Esophagus (tissue), 2 donors: ENCODE measurements around the gene KLF11. TPM values are rescaled to one million over a fixed set of nuclear protein-coding genes. Genes with fewer than 3 reads are reported as not detected.
A peak's percentile ranks its signal among the peaks of the same experiment; 100 is the strongest.

Experiments
- H3K27ac ChIP-seq, 2 donors: one replicate each; pipeline ENCODE4 v1.5.1; 2013; ENCODE audit warnings: low read depth in 2 of 2, mild to moderate bottlenecking in 2 of 2, inconsistent platforms in 1 of 2, low read length in 1 of 2, moderate library complexity in 1 of 2
- H3K27me3 ChIP-seq, 2 donors: one replicate each; pipeline ENCODE4 v1.6.1; 2013; ENCODE audit warnings: low read length in 2 of 2, control low read depth in 1 of 2, mild to moderate bottlenecking in 1 of 2; ENCODE audit not compliant: insufficient read depth in 2 of 2, control insufficient read depth in 1 of 2
- H3K36me3 ChIP-seq, 2 donors: one replicate each; pipeline ENCODE4 v1.6.1; 2013; ENCODE audit warnings: low read length in 1 of 2; ENCODE audit not compliant: control insufficient read depth in 2 of 2, insufficient read depth in 2 of 2
- H3K4me1 ChIP-seq, 2 donors: one replicate each; pipeline ENCODE4 v1.6.1; 2013; ENCODE audit warnings: low read length in 1 of 2; ENCODE audit not compliant: control insufficient read depth in 2 of 2, insufficient read depth in 2 of 2
- H3K4me3 ChIP-seq, 2 donors: one replicate each; pipeline ENCODE4 v1.5.1; 2013; ENCODE audit warnings: low read length in 2 of 2, mild to moderate bottlenecking in 2 of 2, low read depth in 1 of 2, moderate library complexity in 1 of 2
- H3K9me3 ChIP-seq, 2 donors: one replicate each; pipeline ENCODE4 v1.6.1; 2013; ENCODE audit warnings: mild to moderate bottlenecking in 2 of 2, low read depth in 1 of 2, low read length in 1 of 2, moderate library complexity in 1 of 2; ENCODE audit not compliant: control insufficient read depth in 2 of 2, insufficient read depth in 1 of 2
- WGBS, 2 donors: extraction: QIAGEN DNeasy Blood & Tissue Kit; methylation state at CpG; one replicate each; pipeline ENCODE4 v1.1.7; 2013; 5-methylcytosine and 5-hydroxymethylcytosine counted together
- polyA plus RNA-seq, 2 donors: library from polyadenylated mRNA; stranded (reverse); fragments of 200-250 nt; gene quantifications; one replicate each; pipeline ENCODE4 v1.2.3, GENCODE V29; 2013
- donor health status: healthy with polysubstance abuse.
- donor health status: Bipolar disorder and iron deficiency.

KLF11 gene
- polyA plus RNA-seq, 2 donors, result 1.7 to 4.3 TPM

- Histone ChIP-seq H3K36me3 (peaks cover 10 to 21% of the 10 kb centered on the region in 2 donors), H3K27ac (no peak overlapping the region), H3K9me3 (no peaks in the 10 kb centered on the region), H3K27me3 (no peaks in the 10 kb centered on the region), H3K4me1 (peaks cover 0 to 4% of the 10 kb centered on the region in 2 donors), H3K4me3 (no peak overlapping the region)
- WGBS, 2 donors, result 69 to 90% methylated on average over 5 of the region's 5 CpGs
Observed at GRCh38 chr2:10002109-10002508, 41.2 kb upstream of the KLF11 start.

- Histone ChIP-seq H3K36me3 (peaks cover 10 to 21% of the 10 kb centered on the region in 2 donors), H3K27me3 (no peaks in the 10 kb centered on the region), H3K27ac (no peak overlapping the region)
Observed at GRCh38 chr2:10002681-10003080, 40.7 kb upstream of the KLF11 start.

GRCh38 chr2:10003206-10004125 is 39.9 kb upstream of the KLF11 start:
- Histone ChIP-seq H3K9me3 (no peaks in the 10 kb centered on the region), H3K36me3 (peaks cover 8 to 21% of the 10 kb centered on the region in 2 donors), H3K4me3 (no peak overlapping the region), H3K4me1 (peaks cover 3 to 4% of the 10 kb centered on the region in 2 donors), H3K27ac (no peak overlapping the region), H3K27me3 (no peaks in the 10 kb centered on the region)
- 90 to 94% methylated on average over 20 of the region's 20 CpGs for WGBS, 2 donors

More at GRCh38 chr2:10002681-10003080, 40.7 kb upstream of the KLF11 start:
- WGBS, 2 donors, result 92% methylated on average over 9 of the region's 9 CpGs
- H3K9me3 ChIP-seq, result no peaks in the 10 kb centered on the region
- no peak overlapping the region for H3K4me3 ChIP-seq
- H3K4me1 ChIP-seq, result peaks cover 0 to 4% of the 10 kb centered on the region in 2 donors

- WGBS, 2 donors, result 94 to 97% methylated on average over 5 of the region's 5 CpGs
- no peaks in the 10 kb centered on the region for H3K27me3 ChIP-seq
- peaks cover 5 to 16% of the 10 kb centered on the region in 2 donors for H3K36me3 ChIP-seq
- no peak overlapping the region for H3K4me3 ChIP-seq
- H3K4me1 ChIP-seq, result peaks cover 3 to 7% of the 10 kb centered on the region in 2 donors
- H3K9me3 ChIP-seq, result no peaks in the 10 kb centered on the region
- H3K27ac ChIP-seq, result peak overlapping the region in 1 of 2 donors; percentile 16
Observed at GRCh38 chr2:10004401-10004800, 38.9 kb upstream of the KLF11 start.

- WGBS, 2 donors, result 55 to 88% methylated on average over 3 of the region's 3 CpGs
- no peaks in the 10 kb centered on the region for H3K9me3 ChIP-seq
Observed at GRCh38 chr2:10004836-10005235, 38.5 kb upstream of the KLF11 start.

GRCh38 chr2:10005461-10006235 is 37.7 kb upstream of the KLF11 start:
- H3K27me3 ChIP-seq, result no peaks in the 10 kb centered on the region
- 96% methylated on average over 17 of the region's 17 CpGs for WGBS, 2 donors
- no peak overlapping the region for H3K4me3 ChIP-seq
- H3K27ac ChIP-seq, result no peak overlapping the region
- H3K9me3 ChIP-seq, result no peaks in the 10 kb centered on the region
- H3K4me1 ChIP-seq, result peaks cover 6 to 12% of the 10 kb centered on the region in 2 donors
- H3K36me3 ChIP-seq, result peaks cover 5 to 14% of the 10 kb centered on the region in 2 donors

More at GRCh38 chr2:10004836-10005235, 38.5 kb upstream of the KLF11 start:
- H3K36me3 ChIP-seq, result peaks cover 5 to 16% of the 10 kb centered on the region in 2 donors
- no peak overlapping the region for H3K27ac ChIP-seq
- peaks cover 3 to 7% of the 10 kb centered on the region in 2 donors for H3K4me1 ChIP-seq
- H3K27me3 ChIP-seq, result no peaks in the 10 kb centered on the region
- no peak overlapping the region for H3K4me3 ChIP-seq

- Histone ChIP-seq H3K9me3 (peaks cover 0 to 4% of the 10 kb centered on the region in 2 donors), H3K27ac (peak overlapping the region; percentile 28 to 38), H3K4me1 (peaks cover 6 to 16% of the 10 kb centered on the region in 2 donors)
Observed at GRCh38 chr2:10006236-10007161, 36.9 kb upstream of the KLF11 start.

GRCh38 chr2:10007435-10007834 is 35.9 kb upstream of the KLF11 start:
- H3K27ac ChIP-seq, result no peak overlapping the region
- H3K4me3 ChIP-seq, result no peak overlapping the region
- H3K9me3 ChIP-seq, result peaks cover 0 to 8% of the 10 kb centered on the region in 2 donors

More at GRCh38 chr2:10006236-10007161, 36.9 kb upstream of the KLF11 start:
- no peak overlapping the region for H3K4me3 ChIP-seq
- H3K36me3 ChIP-seq, result peaks cover 5 to 11% of the 10 kb centered on the region in 2 donors
- no peaks in the 10 kb centered on the region for H3K27me3 ChIP-seq
- 52 to 65% methylated on average over 52 to 64 of the region's 64 CpGs for whole genome bisulfite sequencing, 2 donors

More at GRCh38 chr2:10007435-10007834, 35.9 kb upstream of the KLF11 start:
- Histone ChIP-seq H3K27me3 (no peaks in the 10 kb centered on the region), H3K4me1 (peaks cover 6 to 16% of the 10 kb centered on the region in 2 donors), H3K36me3 (peaks cover 5 to 11% of the 10 kb centered on the region in 2 donors)
- 53 to 72% methylated on average over 9 of the region's 9 CpGs for WGBS, 2 donors
